Stimulated activated CD8-positive, alpha-beta memory T cell treated with anti-CD3 and anti-CD28 coated beads, Interleukin-2, amount 100 ng/mL, for 48 hours (primary cell): ENCODE results near the gene ACAP3.

Experiments used
- DNase-seq, 2 donors: peaks; one replicate each; pipeline ENCODE4 v3.0.0-alpha.2; 2020; ENCODE audit warnings: low read depth in 2 of 2

ACAP3 gene

GRCh38 chr1:1344655-1345361 lies 37.1 kb upstream of the ACAP3 start:
- DNase-seq = peak in 1 of 2 donors; percentile 52

DNA sequence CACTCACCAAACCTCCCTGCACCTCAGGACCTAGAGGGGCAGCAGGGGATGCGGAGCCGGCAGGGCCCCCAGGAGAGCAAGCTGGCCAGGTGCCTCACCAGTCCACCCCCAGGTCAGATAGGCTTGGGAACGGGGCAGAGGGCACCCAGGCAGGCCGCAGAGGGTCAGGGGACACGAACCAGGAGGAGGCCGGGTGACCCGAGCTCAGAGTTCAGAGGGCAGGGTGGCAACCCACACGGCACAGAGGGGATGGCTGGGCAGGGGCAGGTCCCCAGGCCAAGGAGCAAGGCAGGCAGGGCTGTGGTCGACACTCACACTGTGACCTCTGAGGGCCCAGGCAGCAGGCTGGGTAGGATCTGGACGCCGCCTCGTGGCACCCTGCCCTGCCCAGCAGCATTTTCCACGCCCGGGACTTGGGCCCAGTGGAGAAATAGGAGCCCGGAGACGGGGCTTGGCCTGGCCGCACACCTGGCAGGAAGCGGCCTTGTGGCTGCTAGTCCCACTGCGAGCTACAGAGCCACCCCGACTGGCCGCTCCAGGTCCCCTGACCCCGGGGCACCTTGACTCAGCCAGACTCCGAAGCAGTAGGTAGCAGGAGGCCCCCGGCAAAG lies 36.2 kb upstream of the ACAP3 start:
- no peak for DNase-seq

- no peak for DNase-seq
These were observed 34.9 kb upstream of the ACAP3 start for GRCh38 chr1:1342584-1343115.

DNA sequence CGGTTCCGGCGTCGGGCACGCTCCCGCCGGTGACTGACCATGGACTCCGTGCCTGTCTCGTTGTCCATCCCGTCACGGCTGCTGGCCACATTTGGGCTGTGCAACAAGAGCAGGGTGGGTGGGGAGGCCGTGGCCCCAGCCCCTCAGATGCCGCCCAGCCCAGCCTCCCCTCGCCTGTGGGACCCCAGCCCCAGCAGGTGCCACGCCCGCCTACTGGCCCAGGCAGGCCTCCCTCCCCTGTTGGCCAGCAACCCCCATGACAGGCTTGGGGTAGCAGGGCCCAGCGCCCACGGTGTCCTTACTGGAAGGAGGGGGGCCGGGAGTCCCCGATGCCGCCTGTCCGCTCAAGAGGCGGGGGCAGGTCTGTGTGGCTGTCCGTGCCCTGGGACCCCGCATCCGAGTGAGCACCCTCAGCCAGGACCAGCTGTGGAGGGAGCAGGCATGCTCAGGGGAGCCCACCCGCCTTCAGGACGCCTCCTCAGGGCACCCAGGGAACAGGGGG lies 34.4 kb upstream of the ACAP3 start:
- DNase-seq = no peak

- DNase-seq = no peak
These were observed 33.9 kb upstream of the ACAP3 start for GRCh38 chr1:1341549-1342021.

- DNase-seq = no peak
These were observed 33.2 kb upstream of the ACAP3 start for GRCh38 chr1:1340791-1341548.

DNA sequence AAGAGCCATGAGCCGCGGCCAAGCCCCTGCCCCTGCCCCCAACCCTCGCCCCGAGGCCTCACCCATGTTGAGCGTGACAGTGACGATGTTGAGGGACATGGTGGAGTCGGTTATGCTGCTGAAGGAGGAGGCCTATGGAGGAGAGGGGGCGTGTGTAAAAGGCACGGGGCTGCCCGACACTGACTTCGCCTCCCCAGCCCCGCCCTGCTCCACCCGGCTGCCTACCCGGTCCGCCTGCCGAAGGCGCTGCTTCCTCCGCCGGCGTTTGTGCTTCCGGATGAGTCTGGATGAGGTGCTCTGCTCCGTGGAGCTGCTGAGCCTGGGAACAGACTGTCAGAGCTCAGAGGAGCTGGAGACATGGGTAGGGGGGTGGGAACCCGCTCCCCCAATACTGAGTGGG lies 32.5 kb upstream of the ACAP3 start:
- DNase-seq = no peak

DNA sequence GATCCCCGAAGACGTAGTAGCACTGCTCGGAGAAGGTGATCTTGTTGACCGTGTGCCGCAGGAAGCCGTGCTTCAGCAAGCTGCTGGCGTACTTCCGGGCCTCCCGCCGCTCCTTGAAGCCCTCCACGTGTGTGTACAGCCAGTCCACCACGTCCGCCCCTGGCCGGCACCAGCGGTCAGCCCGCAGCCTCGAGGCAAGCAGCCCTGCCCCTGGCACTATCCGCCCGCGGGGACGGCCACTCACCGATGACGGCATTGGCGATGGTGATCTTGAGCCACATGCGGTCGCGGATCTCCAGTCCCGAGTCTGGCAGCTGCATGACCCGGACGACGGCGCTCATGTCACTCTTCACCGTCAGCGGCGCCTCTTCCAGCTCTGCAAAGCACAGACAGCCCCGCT lies 30.5 kb upstream of the ACAP3 start:
- no peak for DNase-seq

GRCh38 chr1:1337793-1338147 lies 30.0 kb upstream of the ACAP3 start:
- peak in 1 of 2 donors; percentile 51 for DNase-seq

DNA sequence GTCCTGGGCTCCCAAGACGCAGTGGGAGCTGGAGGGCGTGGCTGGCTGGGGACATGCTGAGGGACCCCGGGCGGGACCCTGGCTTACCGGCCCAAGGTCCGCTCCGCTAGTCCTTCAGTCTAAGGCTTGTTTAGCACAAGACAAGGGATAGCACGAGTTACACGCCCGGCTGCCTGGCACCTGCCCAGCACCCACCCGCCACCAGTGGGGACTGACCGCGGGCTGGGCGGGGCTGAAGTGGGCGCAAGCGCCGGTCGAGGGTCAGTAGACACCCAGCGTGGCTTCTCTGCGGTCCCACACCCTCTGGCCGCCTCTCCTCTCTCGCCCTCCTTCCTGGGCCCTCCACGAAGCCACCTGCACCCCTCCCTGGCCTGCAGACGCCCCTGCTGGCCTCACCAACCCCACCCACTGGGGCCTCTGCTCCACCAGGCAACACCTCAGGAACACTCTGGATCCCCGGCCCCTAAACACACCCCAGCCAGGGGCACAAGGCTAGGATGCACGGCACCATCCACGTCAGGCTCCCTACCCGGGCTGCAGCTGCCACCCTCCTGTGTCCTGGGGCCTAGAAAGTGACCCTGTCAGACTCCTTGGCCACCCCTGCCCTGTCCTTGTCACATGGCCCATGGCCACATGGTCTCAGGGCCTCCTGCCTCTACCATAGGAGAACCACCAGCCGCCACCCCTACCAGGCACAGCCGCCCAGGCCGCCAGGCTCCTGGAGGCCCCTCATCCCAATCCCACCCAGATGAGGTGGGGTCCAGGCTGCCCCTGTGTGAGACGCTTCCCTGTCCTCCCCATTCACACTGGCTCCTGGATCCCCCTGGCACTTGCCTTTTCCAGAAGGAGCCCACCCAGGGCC lies 29.4 kb upstream of the ACAP3 start:
- DNase-seq = no peak

- no peak for DNase-seq
These were observed 28.7 kb upstream of the ACAP3 start for GRCh38 chr1:1336446-1336845.

- DNase-seq = no peak
These were observed 28.1 kb upstream of the ACAP3 start for GRCh38 chr1:1335792-1336248.

DNA sequence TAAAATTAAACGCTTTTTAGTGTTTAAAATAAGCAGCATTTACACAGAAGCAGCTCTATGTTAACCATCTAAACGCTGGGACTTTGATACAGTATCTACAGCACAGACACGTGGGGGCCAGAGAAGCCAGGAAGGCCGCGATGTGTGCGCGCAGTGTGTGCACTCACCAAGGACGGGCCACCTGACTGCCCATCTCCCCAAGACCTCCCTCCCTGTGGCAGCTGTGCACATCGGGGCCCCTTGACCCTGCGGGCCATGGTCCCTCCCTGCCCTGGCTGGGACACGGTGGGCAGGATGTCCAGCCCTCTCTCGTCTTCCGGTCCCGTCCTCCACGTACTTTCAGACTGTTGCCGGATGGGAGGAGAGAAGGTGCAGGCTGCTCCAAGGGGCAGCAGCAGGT lies 27.6 kb upstream of the ACAP3 start:
- no peak for DNase-seq

- no peak for DNase-seq
These were observed 27.1 kb upstream of the ACAP3 start for GRCh38 chr1:1334835-1335234.

DNA sequence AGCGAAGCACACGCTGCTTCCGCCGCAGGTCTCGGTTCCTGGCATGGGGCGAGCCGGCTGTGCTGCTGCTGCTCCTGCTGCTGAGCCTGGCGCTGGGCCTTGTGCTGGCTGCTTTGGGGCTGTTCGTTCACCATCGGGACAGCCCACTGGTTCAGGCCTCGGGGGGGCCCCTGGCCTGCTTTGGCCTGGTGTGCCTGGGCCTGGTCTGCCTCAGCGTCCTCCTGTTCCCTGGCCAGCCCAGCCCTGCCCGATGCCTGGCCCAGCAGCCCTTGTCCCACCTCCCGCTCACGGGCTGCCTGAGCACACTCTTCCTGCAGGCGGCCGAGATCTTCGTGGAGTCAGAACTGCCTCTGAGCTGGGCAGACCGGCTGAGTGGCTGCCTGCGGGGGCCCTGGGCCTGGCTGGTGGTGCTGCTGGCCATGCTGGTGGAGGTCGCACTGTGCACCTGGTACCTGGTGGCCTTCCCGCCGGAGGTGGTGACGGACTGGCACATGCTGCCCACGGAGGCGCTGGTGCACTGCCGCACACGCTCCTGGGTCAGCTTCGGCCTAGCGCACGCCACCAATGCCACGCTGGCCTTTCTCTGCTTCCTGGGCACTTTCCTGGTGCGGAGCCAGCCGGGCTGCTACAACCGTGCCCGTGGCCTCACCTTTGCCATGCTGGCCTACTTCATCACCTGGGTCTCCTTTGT lies 26.0 kb upstream of the ACAP3 start:
- no peak for DNase-seq

GRCh38 chr1:1332774-1333480 lies 25.2 kb upstream of the ACAP3 start:
- no peak for DNase-seq

- no peak for DNase-seq
These were observed 24.5 kb upstream of the ACAP3 start for GRCh38 chr1:1332031-1332755.

DNA sequence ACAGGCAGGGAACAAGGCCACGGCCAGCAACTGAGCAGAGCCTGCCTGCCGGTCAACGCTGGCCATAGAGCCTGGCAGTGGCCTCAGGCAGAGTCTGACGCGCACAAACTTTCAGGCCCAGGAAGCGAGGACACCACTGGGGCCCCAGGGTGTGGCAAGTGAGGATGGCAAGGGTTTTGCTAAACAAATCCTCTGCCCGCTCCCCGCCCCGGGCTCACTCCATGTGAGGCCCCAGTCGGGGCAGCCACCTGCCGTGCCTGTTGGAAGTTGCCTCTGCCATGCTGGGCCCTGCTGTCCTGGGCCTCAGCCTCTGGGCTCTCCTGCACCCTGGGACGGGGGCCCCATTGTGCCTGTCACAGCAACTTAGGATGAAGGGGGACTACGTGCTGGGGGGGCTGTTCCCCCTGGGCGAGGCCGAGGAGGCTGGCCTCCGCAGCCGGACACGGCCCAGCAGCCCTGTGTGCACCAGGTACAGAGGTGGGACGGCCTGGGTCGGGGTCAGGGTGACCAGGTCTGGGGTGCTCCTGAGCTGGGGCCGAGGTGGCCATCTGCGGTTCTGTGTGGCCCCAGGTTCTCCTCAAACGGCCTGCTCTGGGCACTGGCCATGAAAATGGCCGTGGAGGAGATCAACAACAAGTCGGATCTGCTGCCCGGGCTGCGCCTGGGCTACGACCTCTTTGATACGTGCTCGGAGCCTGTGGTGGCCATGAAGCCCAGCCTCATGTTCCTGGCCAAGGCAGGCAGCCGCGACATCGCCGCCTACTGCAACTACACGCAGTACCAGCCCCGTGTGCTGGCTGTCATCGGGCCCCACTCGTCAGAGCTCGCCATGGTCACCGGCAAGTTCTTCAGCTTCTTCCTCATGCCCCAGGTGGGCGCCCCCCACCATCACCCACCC lies 23.6 kb upstream of the ACAP3 start, which contains the start of gene TAS1R3:
Gene TAS1R3 (plus strand): TSS at position 213 of the 898 bp plus-strand sequence. CDS start 66 bp downstream, at position 279.
- DNase-seq = no peak
